ENCODE measurements around the gene CNTNAP2.
"Not testable (repeated sequence)": the region's sequence is repeated elsewhere in the genome, so short reads cannot be mapped to it uniquely, and the experiment has no call there.

Gene CNTNAP2

GRCh38 chr7:148255333-148255732, 2138.7 kb downstream of the CNTNAP2 start:
- DNase-seq: no peak

- DNase-seq: no peak
Observed at GRCh38 chr7:148256433-148256832, 2139.8 kb downstream of the CNTNAP2 start.

- DNase-seq: no peak
Observed at GRCh38 chr7:148260599-148260998, 2144.0 kb downstream of the CNTNAP2 start.

- DNase-seq: no peak
Observed at GRCh38 chr7:148261523-148261922, 2144.9 kb downstream of the CNTNAP2 start.

GRCh38 chr7:148261996-148262688, 2145.5 kb downstream of the CNTNAP2 start:
- DNase-seq: no peak

GRCh38 chr7:148262721-148263229, 2146.2 kb downstream of the CNTNAP2 start:
- DNase-seq: peak; percentile 75

- DNase-seq: peak; percentile 47
Observed at GRCh38 chr7:148264933-148265557, 2148.4 kb downstream of the CNTNAP2 start.

- DNase-seq: no peak
Observed at GRCh38 chr7:148265896-148266295, 2149.3 kb downstream of the CNTNAP2 start.

- no peak for DNase-seq
Observed at GRCh38 chr7:148266795-148267194, 2150.2 kb downstream of the CNTNAP2 start.

GRCh38 chr7:148270576-148270975, 2154.0 kb downstream of the CNTNAP2 start:
- DNase-seq: no peak

GRCh38 chr7:148274118-148274517, 2157.5 kb downstream of the CNTNAP2 start:
- no peak for DNase-seq

- no peak for DNase-seq
Observed at GRCh38 chr7:148275359-148275890, 2158.8 kb downstream of the CNTNAP2 start.

GRCh38 chr7:148276314-148277041, 2159.9 kb downstream of the CNTNAP2 start:
- DNase-seq: no peak

- DNase-seq: no peak
Observed at GRCh38 chr7:148277042-148277660, 2160.6 kb downstream of the CNTNAP2 start.

- DNase-seq: peak; percentile 46
Observed at GRCh38 chr7:148286150-148286549, 2169.5 kb downstream of the CNTNAP2 start.

- no peak for DNase-seq
Observed at GRCh38 chr7:148287538-148287937, 2170.9 kb downstream of the CNTNAP2 start.

- no peak for DNase-seq
Observed at GRCh38 chr7:148288592-148289151, 2172.1 kb downstream of the CNTNAP2 start.

- DNase-seq: no peak
Observed at GRCh38 chr7:148289630-148290029, 2173.0 kb downstream of the CNTNAP2 start.

- no peak for DNase-seq
Observed at GRCh38 chr7:148290538-148290937, 2173.9 kb downstream of the CNTNAP2 start.

- DNase-seq: no peak
Observed at GRCh38 chr7:148291799-148292198, 2175.2 kb downstream of the CNTNAP2 start.

- DNase-seq: no peak
Observed at GRCh38 chr7:148296994-148297644, 2180.5 kb downstream of the CNTNAP2 start.

GRCh38 chr7:148298768-148299167, 2182.2 kb downstream of the CNTNAP2 start:
- DNase-seq: not testable (repeated sequence)
